ENCODE results near the gene KRTCAP2.
"Not testable (repeated sequence)": the region's sequence is repeated elsewhere in the genome, so short reads cannot be mapped to it uniquely, and the experiment has no call there.

KRTCAP2 gene

GRCh38 chr1:155172732-155173477, at the start of gene KRTCAP2:
Gene KRTCAP2 (minus strand): TSS chr1:155173304. CDS start chr1:155173224, 80 bp downstream.
- peak; percentile 97 for DNase-seq

- not testable (repeated sequence) for DNase-seq
These were observed 47.3 kb upstream of the KRTCAP2 start for GRCh38 chr1:155220211-155220965.

GRCh38 chr1:155219592-155220031, 46.5 kb upstream of the KRTCAP2 start:
- peak; percentile 67 for DNase-seq

- peak; percentile 79 for DNase-seq
These were observed 45.9 kb upstream of the KRTCAP2 start for GRCh38 chr1:155218854-155219591.

GRCh38 chr1:155214702-155215101, 41.6 kb upstream of the KRTCAP2 start:
- not testable (repeated sequence) for DNase-seq

- not testable (repeated sequence) for DNase-seq
These were observed 38.9 kb upstream of the KRTCAP2 start for GRCh38 chr1:155212051-155212440.

GRCh38 chr1:155211381-155212050, 38.4 kb upstream of the KRTCAP2 start:
- DNase-seq, result not testable (repeated sequence)

GRCh38 chr1:155210314-155211104, 37.4 kb upstream of the KRTCAP2 start:
- no peak for DNase-seq

GRCh38 chr1:155209312-155209721, 36.2 kb upstream of the KRTCAP2 start:
- no peak for DNase-seq

- DNase-seq, result peak; percentile 74
These were observed 35.6 kb upstream of the KRTCAP2 start, which contains the start of gene MTX1 for GRCh38 chr1:155208541-155209311. Gene MTX1 (plus strand): TSS chr1:155208695. CDS start chr1:155208805, 110 bp downstream.

GRCh38 chr1:155207806-155208540, 34.9 kb upstream of the KRTCAP2 start, which contains the start of gene THBS3:
Gene THBS3 (minus strand): TSS chr1:155207897. CDS start chr1:155207876, 21 bp downstream.
- no peak for DNase-seq

GRCh38 chr1:155206891-155207805, 34.0 kb upstream of the KRTCAP2 start:
- DNase-seq, result peak; percentile 51

- DNase-seq, result no peak
These were observed 33.0 kb upstream of the KRTCAP2 start for GRCh38 chr1:155205969-155206593.

- DNase-seq, result no peak
These were observed 31.9 kb upstream of the KRTCAP2 start for GRCh38 chr1:155205035-155205434.

- no peak for DNase-seq
These were observed 29.8 kb upstream of the KRTCAP2 start for GRCh38 chr1:155202731-155203515.

- no peak for DNase-seq
These were observed 29.1 kb upstream of the KRTCAP2 start for GRCh38 chr1:155202198-155202597.

GRCh38 chr1:155200920-155201319, 27.8 kb upstream of the KRTCAP2 start:
- DNase-seq, result no peak

GRCh38 chr1:155199792-155200191, 26.7 kb upstream of the KRTCAP2 start:
- no peak for DNase-seq
